Measurements from ENCODE around the gene USF2. TPM values are rescaled to one million over a fixed set of nuclear protein-coding genes. Genes with fewer than 3 reads are reported as not detected.

Gene USF2
- polyA plus RNA-seq, 1 donor from 2014 or later = 107 TPM

- TF ChIP-seq, protein P1, sequence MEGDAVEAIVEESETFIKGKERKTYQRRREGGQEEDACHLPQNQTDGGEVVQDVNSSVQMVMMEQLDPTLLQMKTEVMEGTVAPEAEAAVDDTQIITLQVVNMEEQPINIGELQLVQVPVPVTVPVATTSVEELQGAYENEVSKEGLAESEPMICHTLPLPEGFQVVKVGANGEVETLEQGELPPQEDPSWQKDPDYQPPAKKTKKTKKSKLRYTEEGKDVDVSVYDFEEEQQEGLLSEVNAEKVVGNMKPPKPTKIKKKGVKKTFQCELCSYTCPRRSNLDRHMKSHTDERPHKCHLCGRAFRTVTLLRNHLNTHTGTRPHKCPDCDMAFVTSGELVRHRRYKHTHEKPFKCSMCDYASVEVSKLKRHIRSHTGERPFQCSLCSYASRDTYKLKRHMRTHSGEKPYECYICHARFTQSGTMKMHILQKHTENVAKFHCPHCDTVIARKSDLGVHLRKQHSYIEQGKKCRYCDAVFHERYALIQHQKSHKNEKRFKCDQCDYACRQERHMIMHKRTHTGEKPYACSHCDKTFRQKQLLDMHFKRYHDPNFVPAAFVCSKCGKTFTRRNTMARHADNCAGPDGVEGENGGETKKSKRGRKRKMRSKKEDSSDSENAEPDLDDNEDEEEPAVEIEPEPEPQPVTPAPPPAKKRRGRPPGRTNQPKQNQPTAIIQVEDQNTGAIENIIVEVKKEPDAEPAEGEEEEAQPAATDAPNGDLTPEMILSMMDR (IDR thresholded peaks at IDR 0.05; ENCODE audit: poor library complexity, severe bottlenecking) = no peak
- no peak for TF ChIP-seq MXI1 (conservative IDR thresholded peaks at IDR 0.05; ENCODE audit: poor library complexity, severe bottlenecking)
- TF ChIP-seq EZH2 (IDR thresholded peaks at IDR 0.05; ENCODE audit: borderline replicate concordance, insufficient read depth, low read length, poor library complexity, severe bottlenecking) = no peak
- TF ChIP-seq TAF1 (IDR thresholded peaks at IDR 0.05; ENCODE audit: low read depth) = no peak
- Histone ChIP-seq H3K27ac (ENCODE audit: low read length) (no peak overlapping the region), H3K36me3 (ENCODE audit: insufficient read depth, low read length) (no peaks in the 10 kb centered on the region), H4K20me1 (ENCODE audit: insufficient read depth) (no peaks in the 10 kb centered on the region), H3K27me3 (ENCODE audit: insufficient read depth, low read depth, low read length) (peaks cover 38% of the 10 kb centered on the region), H3F3A (ENCODE audit: insufficient read depth, low read length, poor library complexity, severe bottlenecking) (no peaks in the 10 kb centered on the region), H3K9me3 (ENCODE audit: low read length) (no peaks in the 10 kb centered on the region), H2AFZ (ENCODE audit: low read depth, low read length) (no peak overlapping the region), H3K9ac (ENCODE audit: low read length) (no peak overlapping the region), H3K4me3 (ENCODE audit: low read length) (no peak overlapping the region), H3K79me2 (replicated peaks; ENCODE audit: insufficient read depth, low read length) (no peaks in the 10 kb centered on the region), H3K9me2 (ENCODE audit: insufficient read depth, low read length) (no peaks in the 10 kb centered on the region), H3K4me2 (ENCODE audit: low read length) (no peak overlapping the region)
Measured at GRCh38 chr19:35249848-35250711, 18.7 kb upstream of the USF2 start.

- no peaks in the 10 kb centered on the region for H3K9me2 ChIP-seq (ENCODE audit: insufficient read depth, low read length)
- TF ChIP-seq EZH2 (IDR thresholded peaks at IDR 0.05; ENCODE audit: borderline replicate concordance, insufficient read depth, low read length, poor library complexity, severe bottlenecking) (no peak), POLR2AphosphoS5 (IDR thresholded peaks at IDR 0.05) (no peak), EP300 (conservative IDR thresholded peaks at IDR 0.05; ENCODE audit: poor library complexity, severe bottlenecking) (no peak), RAD21 (conservative IDR thresholded peaks at IDR 0.05) (no peak), SMC3 (conservative IDR thresholded peaks at IDR 0.05; ENCODE audit: poor library complexity) (no peak)
- TF ChIP-seq, protein P1 (IDR thresholded peaks at IDR 0.05; ENCODE audit: poor library complexity, severe bottlenecking) = no peak
- no peak overlapping the region for H3K4me2 ChIP-seq (ENCODE audit: low read length)
- H3K27ac ChIP-seq (ENCODE audit: low read length) = no peak overlapping the region
- H3F3A ChIP-seq (ENCODE audit: insufficient read depth, low read length, poor library complexity, severe bottlenecking) = no peaks in the 10 kb centered on the region
- no peak overlapping the region for H3K9ac ChIP-seq (ENCODE audit: low read length)
- H3K36me3 ChIP-seq (ENCODE audit: insufficient read depth, low read length) = no peaks in the 10 kb centered on the region
- peaks cover 38% of the 10 kb centered on the region for H3K27me3 ChIP-seq (ENCODE audit: insufficient read depth, low read depth, low read length)
- H3K79me2 ChIP-seq (replicated peaks; ENCODE audit: insufficient read depth, low read length) = no peaks in the 10 kb centered on the region
- H3K4me3 ChIP-seq (ENCODE audit: low read length) = no peak overlapping the region
- no peaks in the 10 kb centered on the region for H3K9me3 ChIP-seq (ENCODE audit: low read length)
- H2AFZ ChIP-seq (ENCODE audit: low read depth, low read length) = no peak overlapping the region
- no peaks in the 10 kb centered on the region for H4K20me1 ChIP-seq (ENCODE audit: insufficient read depth)
Measured at GRCh38 chr19:35251456-35251855, 17.3 kb upstream of the USF2 start.

Measured in neural cell (in vitro differentiated cells).